Stimulated activated CD8-positive, alpha-beta memory T cell treated with anti-CD3 and anti-CD28 coated beads, Interleukin-7, amount 100 ng/mL, for 4 hours (primary cell): Measurements from ENCODE around the gene FMNL3.
"Not testable (repeated sequence)": the region's sequence is repeated elsewhere in the genome, so short reads cannot be mapped to it uniquely, and the experiment has no call there.

Experiments used
- DNase-seq, 2 donors: peaks; one replicate each; pipeline ENCODE4 v3.0.0-alpha.2; 2020; ENCODE audit warnings: low read depth in 2 of 2

The FMNL3 gene

DNA sequence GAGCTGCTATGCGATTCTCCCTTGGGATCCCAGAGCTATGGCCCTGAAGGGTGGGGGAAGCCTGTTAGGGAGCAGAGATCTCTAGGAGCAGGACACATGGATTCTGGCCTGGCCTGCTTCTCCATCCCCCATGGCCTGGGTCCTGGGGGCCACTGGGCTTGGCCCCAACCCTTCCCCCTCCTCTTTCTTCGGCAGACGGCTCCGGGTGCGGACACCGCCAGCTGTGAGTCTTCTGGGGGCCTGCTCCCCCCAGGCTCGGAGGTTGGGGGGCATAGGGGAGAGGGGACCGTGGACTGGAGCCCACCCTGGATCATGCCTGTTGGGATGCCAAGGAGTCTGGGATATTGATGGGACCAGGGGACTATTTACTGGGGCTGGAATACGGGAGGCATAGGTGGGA, 74.8 kb downstream of the FMNL3 start:
- no peak for DNase-seq

GRCh38 chr12:49631336-49631907, 75.8 kb downstream of the FMNL3 start:
- DNase-seq = no peak

DNA sequence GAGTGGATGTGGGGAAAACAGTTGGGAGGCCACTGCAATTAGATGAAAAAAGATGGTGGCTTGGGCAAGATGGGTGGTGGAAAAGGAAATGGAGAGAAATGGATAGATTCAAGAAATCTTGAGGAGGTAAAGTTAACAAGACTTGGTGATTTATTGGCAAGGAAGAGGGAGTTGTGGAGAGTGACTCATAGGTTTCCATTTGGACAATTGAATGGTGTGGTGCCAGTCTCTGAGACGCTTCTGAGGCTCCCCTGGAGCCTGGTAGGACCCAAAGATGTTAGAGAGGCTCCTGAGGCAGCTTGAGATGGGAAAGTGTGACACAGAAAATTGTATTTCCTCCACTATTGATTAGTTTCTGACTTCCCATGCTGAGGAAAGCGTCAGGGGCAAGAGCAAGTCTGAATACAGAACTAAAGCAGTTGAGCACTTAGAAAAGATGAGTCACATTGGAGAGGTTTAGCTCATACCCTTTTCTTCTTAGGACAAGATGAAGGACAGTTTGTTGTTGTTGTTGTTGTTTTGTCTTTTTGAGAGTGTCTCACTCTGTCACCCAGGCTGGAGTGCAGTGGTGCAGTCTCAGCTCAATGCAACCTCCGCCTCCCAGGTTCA, 79.3 kb downstream of the FMNL3 start:
- DNase-seq = no peak

DNA sequence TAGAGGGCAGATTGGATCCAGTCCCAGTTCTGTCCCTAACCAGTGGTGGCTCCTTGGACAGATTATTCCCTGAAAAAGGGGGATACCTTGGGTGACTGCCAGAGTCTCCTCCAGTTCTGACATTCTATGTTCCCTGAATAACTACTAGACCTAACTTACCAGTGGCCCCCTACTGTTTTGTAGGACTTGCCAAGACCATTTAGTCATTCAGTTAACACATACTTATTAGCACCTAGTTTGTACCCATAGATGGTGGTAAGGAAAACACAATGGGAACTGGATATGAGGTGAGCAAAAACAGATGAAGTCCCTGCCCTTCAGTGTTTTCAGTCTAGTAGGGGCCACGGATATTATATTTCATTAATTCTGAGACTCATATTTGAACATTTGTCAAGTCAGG, 80.4 kb downstream of the FMNL3 start:
- DNase-seq = no peak

GRCh38 chr12:49626169-49626835, 80.9 kb downstream of the FMNL3 start:
- peak in 1 of 2 donors; percentile 16 for DNase-seq

GRCh38 chr12:49624921-49625577, 82.2 kb downstream of the FMNL3 start:
- no peak for DNase-seq

DNA sequence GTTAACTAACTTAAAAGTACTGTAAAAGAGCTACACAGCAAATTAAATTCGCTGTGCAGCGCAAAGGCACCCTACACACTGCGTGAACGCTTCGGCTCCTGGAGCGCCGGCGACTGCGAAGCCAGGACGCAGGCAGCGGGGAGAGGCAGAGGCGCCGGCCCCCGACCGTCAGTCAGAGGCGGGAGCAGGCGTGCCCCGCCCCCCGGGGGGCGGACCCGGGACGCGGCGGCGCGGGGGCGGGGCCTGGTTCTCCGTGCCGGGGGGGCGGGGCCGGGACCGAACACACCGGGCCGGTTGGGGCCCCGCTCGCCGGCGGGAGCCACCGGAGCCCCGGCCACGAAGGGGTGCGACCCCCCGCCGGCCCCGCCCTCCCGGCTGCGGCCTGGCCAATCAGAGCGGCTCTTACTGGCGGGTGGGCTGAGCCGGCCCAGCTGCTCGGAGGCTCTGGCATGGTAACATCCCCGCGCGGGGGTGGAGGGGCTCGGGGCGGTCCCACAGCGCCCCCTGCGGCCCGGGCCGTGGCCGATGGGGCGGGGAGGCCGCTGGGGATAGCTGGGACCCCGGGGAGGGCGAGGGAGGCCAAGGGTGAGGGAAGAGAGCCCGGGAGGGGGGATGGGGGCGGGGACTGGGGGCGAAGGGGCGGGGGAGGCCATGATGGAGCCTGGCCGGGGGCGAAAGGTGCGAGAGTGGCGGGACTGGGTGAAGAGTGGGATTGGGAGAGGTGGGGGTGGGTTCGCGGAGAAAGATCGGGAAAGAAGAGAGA, 83.9 kb downstream of the FMNL3 start, which contains the start of gene PRPF40B:
Gene PRPF40B, plus strand, starts transcription at position 420 of the 763 bp plus-strand sequence. Its CDS starts 30 bp downstream, at position 450.
- peak; percentile 56 to 80 for DNase-seq

DNA sequence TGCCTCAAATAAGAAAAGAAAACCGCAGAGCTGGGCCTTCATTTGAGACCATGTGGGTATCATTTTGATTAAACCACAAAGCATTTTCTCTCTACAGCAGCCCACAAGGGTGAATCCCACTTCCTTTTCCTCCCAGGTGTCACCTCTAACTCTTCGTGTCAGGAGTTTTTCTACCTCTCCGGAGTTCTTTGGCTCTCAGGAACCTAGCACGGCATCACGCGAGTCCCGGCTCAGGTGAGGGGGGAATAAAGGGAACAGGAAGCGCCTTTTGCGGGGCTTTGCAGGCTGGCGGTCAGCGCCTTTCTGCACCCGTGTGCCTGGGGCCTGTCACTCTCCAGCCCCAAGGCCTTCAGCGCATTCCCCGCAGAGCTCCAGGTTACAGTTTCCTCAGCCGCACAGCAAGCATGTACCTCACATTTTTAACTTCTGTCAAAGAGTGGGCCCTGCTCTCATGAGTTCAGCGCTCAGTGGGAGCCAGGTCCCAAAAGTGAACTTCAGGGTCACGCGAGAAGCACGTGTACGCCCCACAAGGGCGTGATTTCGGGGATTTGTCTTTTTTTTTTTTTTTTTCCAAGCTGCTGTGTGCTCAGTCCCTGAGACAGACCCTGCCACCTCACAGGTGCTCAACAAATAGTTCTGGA, 84.6 kb downstream of the FMNL3 start:
- peak; percentile 21 to 32 for DNase-seq

GRCh38 chr12:49621651-49622500, 85.3 kb downstream of the FMNL3 start:
- DNase-seq = peak in 1 of 2 donors; percentile 7

- no peak for DNase-seq
Measured at GRCh38 chr12:49619286-49619685, 87.9 kb downstream of the FMNL3 start.

GRCh38 chr12:49618576-49618975, 88.6 kb downstream of the FMNL3 start:
- no peak for DNase-seq

DNA sequence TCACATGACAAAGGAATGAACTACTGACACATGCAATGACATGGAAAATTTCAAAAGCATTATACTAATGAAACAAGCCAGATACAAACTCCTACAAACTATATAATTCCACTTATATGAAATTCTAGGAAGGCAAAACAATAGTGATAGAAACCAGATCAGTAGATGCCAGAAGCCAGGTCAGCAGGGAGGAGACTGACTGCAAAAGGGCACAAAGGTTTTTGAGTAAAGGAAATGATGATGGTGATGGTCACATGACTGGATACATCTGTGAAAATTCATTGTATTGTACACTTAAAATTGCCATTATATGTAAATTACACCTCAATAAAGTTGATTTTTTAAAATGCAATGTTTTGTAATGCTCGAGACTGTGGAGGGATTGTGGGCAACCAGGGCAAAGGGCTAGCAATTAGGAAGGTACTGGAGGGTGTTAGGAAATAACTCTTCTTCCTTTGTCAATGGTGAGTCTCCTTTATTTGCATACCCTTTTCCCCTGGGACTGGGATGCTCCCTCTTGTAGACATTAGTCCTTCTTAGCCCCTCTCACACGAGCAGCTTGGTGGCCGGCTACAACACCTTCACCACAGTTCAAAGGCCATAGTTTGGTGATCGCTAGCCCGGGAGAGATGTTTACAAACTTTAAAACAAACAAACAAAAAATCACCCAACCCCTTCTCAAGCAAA, 90.5 kb downstream of the FMNL3 start:
- no peak for DNase-seq

- no peak for DNase-seq
Measured at GRCh38 chr12:49615725-49616124, 91.5 kb downstream of the FMNL3 start.

GRCh38 chr12:49612210-49612609, 95.0 kb downstream of the FMNL3 start:
- no peak for DNase-seq

GRCh38 chr12:49610785-49611184, 96.4 kb downstream of the FMNL3 start:
- not testable (repeated sequence) for DNase-seq

- no peak for DNase-seq
Measured at GRCh38 chr12:49609875-49610154, 97.4 kb downstream of the FMNL3 start.

- DNase-seq = no peak
Measured at GRCh38 chr12:49609059-49609874, 97.9 kb downstream of the FMNL3 start.

DNA sequence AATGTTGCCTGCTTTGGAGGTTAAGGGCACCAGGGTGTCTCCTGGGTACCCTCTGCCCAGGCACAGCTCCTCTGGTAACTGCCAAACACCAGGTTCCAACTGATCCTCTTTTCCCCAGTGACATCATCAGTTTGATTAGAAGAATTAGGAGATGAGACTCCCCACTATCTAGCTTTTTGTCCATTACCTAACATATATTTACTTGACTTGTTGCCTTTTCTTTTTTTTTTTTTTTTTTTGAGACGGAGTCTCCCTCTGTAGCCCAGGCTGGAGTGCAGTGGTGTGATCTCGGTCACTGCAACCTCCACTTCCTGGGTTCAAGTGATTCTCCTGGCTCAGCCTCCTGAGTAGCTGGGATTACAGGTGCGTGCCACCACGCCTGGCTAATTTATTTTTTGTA, 101.7 kb downstream of the FMNL3 start, which contains the start of gene FAM186B:
Gene FAM186B, minus strand, starts transcription at position 101 of the 400 bp plus-strand sequence. CDS start 162 bp downstream, outside the sequence.
- not testable (repeated sequence) for DNase-seq

DNA sequence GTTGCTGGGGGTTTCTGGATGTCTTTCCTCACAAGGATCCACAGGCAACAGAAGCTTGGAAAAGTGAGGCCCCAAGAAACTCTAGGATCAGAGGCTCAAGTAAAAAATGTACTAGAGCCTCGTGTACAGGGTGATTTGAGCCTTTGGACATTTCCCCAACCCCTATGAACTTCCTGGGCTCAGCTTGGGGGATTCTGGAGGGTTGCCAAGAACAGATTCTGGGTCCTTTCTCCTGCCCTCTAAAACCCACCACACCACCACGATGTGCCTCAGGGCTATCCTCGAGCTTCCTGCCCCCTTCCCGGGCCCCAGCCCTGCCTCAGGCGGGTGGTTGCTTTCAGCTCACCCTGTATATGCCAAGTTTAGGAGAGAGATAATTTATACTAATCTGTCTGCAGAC, 102.3 kb downstream of the FMNL3 start:
- no peak for DNase-seq
